Raji (cell line): Measurements from ENCODE around the gene COPB1.

ENCODE experiments used
- POLR2A ChIP-seq: IDR thresholded peaks from 2 replicates; pipeline ENCODE4 v1.6.1; 2011; ENCODE audit warnings: low read depth, low read length, control low read depth; ENCODE audit not compliant: insufficient read depth

The COPB1 gene

GRCh38 chr11:14422052-14422813 lies 77.4 kb downstream of the COPB1 start:
- TF ChIP-seq POLR2A = no peak

DNA sequence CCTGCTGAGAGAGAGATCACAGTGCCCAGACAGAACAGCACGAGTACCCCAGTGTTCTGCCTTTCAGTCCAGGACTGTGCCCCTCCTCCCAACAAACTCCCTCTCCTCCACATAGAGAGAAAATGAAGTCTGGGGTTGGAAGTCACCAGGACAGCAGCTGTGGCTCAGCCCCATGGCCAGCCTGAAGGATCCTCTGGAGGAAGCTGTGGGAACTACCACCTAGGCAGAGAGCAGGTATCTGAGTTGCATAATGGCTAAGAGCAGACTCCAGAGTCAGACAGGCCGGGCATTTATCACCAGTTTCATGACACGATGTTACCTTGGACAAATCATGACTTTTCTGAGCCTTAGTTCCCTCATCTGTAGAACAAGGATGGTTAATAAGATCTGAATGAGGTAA lies 79.4 kb downstream of the COPB1 start:
- no peak for TF ChIP-seq POLR2A

GRCh38 chr11:14418801-14419417 lies 80.7 kb downstream of the COPB1 start:
- TF ChIP-seq POLR2A = no peak

- TF ChIP-seq POLR2A = no peak
Measured at GRCh38 chr11:14417617-14418374, 81.8 kb downstream of the COPB1 start.

DNA sequence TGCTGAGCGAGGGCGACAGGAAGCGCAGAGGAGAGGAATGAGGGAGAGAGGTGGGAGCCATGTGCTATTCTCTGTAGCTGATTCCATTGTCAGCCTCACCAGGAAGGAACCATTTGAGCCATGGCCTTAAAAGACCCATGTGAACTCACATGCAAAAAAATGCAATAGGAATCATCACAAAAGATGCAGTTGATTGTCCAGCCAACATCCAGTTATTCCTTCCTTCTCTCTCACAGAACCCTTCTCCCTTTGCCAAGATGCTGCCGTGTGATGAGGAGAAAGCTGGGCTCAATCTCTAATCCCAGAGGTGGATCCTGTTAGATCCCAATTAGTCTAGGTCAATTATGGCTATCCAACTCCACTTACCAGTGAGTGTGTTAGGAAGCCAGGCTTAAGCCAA lies 82.4 kb downstream of the COPB1 start:
- no peak for TF ChIP-seq POLR2A

DNA sequence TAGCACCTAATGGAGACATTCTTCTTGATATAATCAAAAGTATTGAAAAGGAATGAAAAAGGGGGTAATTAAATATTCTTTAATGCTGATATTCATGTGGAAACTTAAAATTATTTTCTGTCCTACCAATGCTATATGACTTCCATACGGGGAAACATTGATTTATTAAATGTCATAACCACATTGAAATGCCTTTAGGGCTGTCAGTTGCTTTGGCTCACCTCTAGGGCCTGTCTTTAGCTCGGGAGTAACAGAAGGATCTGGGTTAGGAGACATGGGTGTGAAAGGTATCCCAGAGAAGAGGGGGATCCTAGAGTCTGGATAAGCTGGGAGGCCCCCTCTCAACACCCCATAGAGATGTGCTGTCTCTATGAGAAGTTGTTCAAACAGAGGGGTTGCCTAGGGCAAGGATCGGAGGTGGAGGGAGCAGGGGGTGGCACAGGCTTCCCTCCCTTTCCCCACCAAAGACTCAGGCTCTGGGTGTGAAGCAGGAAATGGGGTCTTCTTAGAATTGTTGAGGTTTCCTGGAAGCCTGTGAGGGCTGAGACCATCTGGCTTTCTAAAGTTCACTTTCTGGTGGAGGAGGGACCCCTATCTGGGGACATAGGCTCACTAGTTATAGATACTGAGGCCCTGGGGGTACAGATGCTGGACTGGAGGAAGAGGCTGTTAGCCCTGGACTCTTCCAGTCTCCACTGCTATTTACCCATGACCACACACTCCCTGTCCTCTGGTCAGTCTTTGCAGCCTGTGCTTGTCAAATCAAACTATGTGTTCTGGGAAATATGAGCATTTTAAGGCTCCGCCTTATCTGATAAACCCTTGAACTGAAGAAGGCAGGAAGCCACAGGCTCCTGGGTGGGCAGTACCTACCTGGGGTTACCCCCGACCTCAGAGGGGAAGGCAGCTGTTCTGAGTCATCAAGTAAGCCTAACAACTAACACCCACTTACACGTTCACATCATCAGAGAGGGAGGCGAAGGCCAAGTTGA lies 84.8 kb downstream of the COPB1 start:
- TF ChIP-seq POLR2A = no peak

- no peak for TF ChIP-seq POLR2A
Measured at GRCh38 chr11:14413307-14414069, 86.1 kb downstream of the COPB1 start.

GRCh38 chr11:14411818-14412217 lies 87.8 kb downstream of the COPB1 start:
- no peak for TF ChIP-seq POLR2A

- no peak for TF ChIP-seq POLR2A
Measured at GRCh38 chr11:14409891-14410290, 89.7 kb downstream of the COPB1 start.

- TF ChIP-seq POLR2A = no peak
Measured at GRCh38 chr11:14408612-14409011, 91.0 kb downstream of the COPB1 start.
